ENCODE results near the gene RNF182.
A peak's percentile ranks its signal among the peaks of the same experiment; 100 is the strongest.
"Not testable (repeated sequence)": the region's sequence is repeated elsewhere in the genome, so short reads cannot be mapped to it uniquely, and the experiment has no call there.

RNF182 gene

GRCh38 chr6:13924949-13925881 is at the start of gene RNF182:
Gene RNF182, plus strand, starts transcription at chr6:13924952. Its CDS starts 52,168 bp downstream, at chr6:13977120.
- no peak for DNase-seq

- no peak for DNase-seq
Measured at GRCh38 chr6:13877051-13877450, 47.7 kb upstream of the RNF182 start.

GRCh38 chr6:13880061-13880663 is 44.6 kb upstream of the RNF182 start:
- not testable (repeated sequence) for DNase-seq

- DNase-seq: no peak
Measured at GRCh38 chr6:13881621-13882165, 43.1 kb upstream of the RNF182 start.

GRCh38 chr6:13883966-13884365 is 40.8 kb upstream of the RNF182 start:
- no peak for DNase-seq

- DNase-seq: no peak
Measured at GRCh38 chr6:13884397-13884796, 40.4 kb upstream of the RNF182 start.

GRCh38 chr6:13885601-13886000 is 39.2 kb upstream of the RNF182 start:
- no peak for DNase-seq

GRCh38 chr6:13886949-13887348 is 37.8 kb upstream of the RNF182 start:
- DNase-seq: no peak

- no peak for DNase-seq
Measured at GRCh38 chr6:13892017-13892645, 32.6 kb upstream of the RNF182 start.

- DNase-seq: no peak
Measured at GRCh38 chr6:13902922-13903321, 21.8 kb upstream of the RNF182 start.

- DNase-seq: no peak
Measured at GRCh38 chr6:13903364-13903763, 21.4 kb upstream of the RNF182 start.

- DNase-seq: no peak
Measured at GRCh38 chr6:13907001-13907350, 17.8 kb upstream of the RNF182 start.

- no peak for DNase-seq
Measured at GRCh38 chr6:13907614-13908215, 17.0 kb upstream of the RNF182 start.

GRCh38 chr6:13908955-13909381 is 15.8 kb upstream of the RNF182 start:
- peak; percentile 5 for DNase-seq

- no peak for DNase-seq
Measured at GRCh38 chr6:13910443-13910842, 14.3 kb upstream of the RNF182 start.

GRCh38 chr6:13911337-13911736 is 13.4 kb upstream of the RNF182 start:
- DNase-seq: no peak

- no peak for DNase-seq
Measured at GRCh38 chr6:13913226-13914001, 11.3 kb upstream of the RNF182 start.

GRCh38 chr6:13914351-13914750 is 10.4 kb upstream of the RNF182 start:
- no peak for DNase-seq

GRCh38 chr6:13915561-13916229 is 9.1 kb upstream of the RNF182 start:
- DNase-seq: no peak

- DNase-seq: no peak
Measured at GRCh38 chr6:13916230-13916944, 8.4 kb upstream of the RNF182 start.

- DNase-seq: no peak
Measured at GRCh38 chr6:13917141-13917540, 7.6 kb upstream of the RNF182 start.
